Epidermal melanocyte (primary cell): ENCODE results near the gene CBFA2T2.
"Not testable (repeated sequence)": the region's sequence is repeated elsewhere in the genome, so short reads cannot be mapped to it uniquely, and the experiment has no call there.

Source experiments
- DNase-seq: peaks from one replicate; pipeline ENCODE4 v3.0.0; 2011; ENCODE audit warnings: low spot score; ENCODE audit not compliant: insufficient read length

CBFA2T2 gene

DNA sequence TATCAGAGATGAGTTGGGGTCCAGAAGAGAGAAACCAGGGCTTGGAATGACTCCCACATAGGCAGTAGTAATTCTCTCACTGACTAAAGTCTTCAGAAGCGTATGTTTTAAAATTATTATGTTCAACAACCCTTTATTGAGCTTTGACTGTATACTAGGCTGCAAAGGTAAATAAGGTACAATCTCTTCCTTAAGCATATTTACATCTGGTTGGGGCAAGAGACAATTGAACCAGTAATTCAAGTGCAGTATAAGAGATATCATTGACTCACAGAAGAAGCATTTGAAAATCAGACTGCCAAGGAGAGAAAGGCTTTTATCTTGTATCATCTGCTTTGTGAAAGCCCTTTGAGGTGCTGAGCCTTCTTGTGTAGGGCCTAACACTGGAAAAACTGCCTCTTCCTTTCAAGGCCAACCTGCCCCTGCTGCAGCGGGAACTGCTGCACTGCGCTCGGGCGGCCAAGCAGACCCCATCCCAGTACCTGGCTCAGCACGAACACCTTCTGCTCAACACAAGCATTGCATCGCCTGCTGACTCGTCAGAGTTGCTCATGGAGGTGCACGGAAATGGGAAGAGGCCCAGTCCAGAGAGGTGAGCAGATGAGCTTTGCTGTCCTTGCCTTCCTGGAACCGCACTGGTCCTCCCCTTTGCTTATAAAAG, 132.9 kb downstream of the CBFA2T2 start:
- DNase-seq = no peak

DNA sequence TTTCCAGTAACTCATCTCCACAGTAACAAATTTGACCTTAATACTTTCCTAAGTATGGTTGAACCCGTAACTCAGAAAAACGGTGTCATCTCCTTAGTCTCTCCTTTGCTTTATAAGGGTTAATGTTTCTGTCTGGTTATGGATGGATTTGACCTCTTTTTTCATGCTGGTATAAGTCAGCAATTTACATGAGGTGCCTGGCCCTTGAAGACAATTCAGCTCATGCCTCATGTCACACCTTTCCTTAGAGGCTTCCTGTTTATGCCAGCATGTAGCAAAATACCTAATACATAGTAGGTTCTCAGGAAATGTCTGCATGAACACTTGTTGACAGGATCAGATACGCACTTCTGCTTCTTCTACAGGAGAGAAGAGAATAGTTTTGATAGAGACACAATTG, 134.5 kb downstream of the CBFA2T2 start:
- no peak for DNase-seq

DNA sequence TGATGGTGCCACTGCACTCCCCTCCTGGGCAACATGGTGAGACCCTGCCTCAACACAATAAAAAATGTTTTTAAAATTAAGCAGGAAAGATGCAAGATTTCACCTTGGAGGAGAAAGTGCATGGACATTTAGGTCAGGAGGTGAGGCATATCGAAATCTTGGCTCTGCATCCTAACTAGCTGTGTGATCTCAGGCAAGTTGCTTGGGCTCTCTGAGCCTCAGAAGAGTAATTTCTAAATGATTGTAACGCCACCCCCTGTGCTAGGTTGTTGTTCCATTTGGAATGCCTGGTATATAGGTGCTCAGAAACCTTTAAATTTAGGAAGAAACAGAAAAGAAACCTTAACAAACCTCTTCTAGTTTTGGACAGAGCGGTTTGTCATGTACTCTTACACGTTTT, 136.3 kb downstream of the CBFA2T2 start:
- no peak for DNase-seq

GRCh38 chr20:33627577-33628216, 137.8 kb downstream of the CBFA2T2 start:
- DNase-seq = no peak

DNA sequence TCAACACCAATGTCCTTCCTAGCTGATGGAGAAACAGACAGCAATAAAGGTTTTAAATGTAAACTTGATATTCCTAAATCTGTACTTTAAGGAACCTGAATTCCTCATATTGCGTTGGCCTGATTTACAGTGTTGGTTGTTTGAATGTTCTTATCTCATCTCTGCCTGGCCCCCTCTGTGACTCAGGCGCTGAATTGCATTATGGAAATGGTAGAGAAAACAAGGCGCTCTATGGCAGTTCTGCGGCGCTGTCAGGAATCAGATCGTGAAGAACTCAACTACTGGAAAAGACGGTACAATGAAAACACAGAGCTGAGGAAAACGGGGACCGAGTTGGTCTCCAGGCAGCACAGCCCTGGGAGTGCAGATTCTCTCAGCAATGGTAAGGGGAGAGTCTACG, 139.6 kb downstream of the CBFA2T2 start:
- no peak for DNase-seq

DNA sequence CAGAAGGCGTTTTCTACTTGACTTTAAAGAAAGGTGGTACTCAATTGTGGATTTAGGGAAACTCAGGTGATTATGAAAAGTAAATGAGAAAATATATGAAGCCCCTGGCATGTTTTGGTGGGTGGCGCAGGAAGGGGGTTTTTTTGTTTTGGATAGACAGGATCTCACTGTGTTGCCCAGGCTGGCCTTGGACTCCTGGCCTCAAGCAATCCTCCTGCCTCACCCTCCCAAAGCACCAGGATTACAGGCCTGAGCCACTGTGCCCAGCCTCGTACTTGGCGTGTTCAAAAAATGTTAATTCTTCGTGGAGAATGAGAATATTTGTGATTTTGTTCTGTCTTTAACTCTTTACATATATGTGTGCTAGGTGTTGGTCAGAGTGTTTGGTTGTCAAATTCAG, 140.1 kb downstream of the CBFA2T2 start:
- no peak for DNase-seq

- no peak for DNase-seq
Measured at GRCh38 chr20:33630507-33630906, 140.6 kb downstream of the CBFA2T2 start.

DNA sequence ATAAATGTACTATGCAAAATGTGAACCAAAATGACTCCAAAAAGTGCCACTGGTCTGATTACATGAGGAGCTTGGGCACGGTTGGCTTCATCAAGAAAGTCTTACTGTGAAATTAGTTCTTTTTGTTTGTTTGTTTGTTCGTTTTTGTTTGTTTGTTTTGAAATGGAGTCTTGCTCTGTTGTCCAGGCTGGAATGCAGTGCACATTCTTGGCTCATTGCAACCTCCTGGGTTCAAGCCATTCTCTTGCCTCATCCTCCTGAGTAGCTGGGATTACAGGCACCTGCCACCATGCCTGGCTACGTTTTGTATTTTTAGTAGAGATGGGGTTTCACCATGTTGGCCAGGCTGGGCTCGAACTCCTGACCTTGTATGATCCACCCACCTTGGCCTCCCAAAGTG, 142.0 kb downstream of the CBFA2T2 start:
- DNase-seq = not testable (repeated sequence)

GRCh38 chr20:33635341-33635740, 145.4 kb downstream of the CBFA2T2 start:
- no peak for DNase-seq

DNA sequence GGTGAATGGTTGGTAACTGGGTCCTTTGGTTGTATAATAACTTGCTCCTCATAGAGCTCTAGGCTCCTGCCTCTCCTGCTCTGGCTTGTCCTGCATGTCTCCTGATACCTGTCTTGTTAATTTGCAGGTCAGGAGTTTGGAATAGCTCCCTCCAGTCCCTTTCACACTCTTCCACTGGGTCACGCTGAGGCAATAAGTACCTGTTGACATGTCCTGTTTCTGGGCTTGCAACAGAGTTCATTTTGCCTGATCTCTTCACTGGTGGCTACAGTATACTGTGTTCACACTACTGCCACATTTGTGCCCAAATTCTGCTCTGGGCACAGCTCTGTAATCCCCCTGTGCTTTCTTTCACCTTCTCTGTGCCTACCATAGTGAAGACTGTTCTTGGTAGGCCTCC, 146.9 kb downstream of the CBFA2T2 start:
- no peak for DNase-seq

GRCh38 chr20:33640287-33640686, 150.4 kb downstream of the CBFA2T2 start:
- DNase-seq = no peak

DNA sequence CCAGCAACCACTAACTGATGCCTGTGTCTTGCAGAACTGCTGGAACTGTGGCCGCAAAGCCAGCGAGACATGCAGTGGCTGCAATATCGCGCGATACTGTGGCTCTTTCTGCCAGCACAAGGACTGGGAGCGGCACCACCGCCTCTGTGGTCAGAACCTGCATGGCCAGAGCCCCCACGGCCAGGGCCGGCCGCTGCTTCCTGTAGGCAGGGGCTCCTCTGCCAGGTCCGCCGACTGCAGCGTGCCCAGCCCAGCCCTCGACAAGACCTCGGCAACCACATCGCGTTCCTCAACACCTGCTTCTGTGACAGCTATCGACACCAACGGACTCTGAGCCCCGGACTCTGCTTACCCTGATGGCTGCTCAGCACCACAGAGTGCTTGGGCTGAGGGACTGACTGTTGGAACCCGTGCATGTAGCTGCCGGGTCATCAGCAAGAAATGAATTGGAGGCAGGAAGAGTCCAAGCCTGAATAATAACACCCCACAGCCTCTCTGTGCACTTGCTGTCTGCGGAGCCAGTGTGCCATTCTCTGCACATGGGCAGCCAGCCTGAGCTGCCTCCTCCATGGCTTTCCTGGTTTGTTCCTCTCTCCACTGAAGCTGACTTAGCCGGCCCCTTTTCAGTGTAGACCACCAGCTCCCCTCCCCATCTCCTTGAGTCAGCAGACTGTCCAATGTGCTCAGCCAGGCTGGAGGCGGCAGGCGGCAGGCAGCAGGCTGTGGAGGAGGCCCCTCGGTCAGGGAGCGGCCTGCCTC, 154.6 kb downstream of the CBFA2T2 start:
- DNase-seq = no peak

DNA sequence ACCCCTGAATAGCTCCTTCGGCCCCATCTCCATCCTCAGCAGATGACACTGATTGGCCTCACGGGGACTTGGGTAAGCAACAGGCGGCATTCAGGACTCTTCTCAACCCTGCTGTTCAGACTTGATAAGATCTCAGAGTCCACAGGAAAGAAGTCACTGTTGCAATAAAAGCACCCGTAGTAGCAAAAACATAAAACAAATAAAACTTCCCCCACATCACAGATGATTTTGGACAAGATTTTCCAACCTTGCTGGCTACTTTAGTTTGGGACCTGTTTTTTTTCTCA, 155.1 kb downstream of the CBFA2T2 start:
- DNase-seq = no peak

- no peak for DNase-seq
Measured at GRCh38 chr20:33645396-33645795, 155.5 kb downstream of the CBFA2T2 start.

- no peak for DNase-seq
Measured at GRCh38 chr20:33646191-33646590, 156.3 kb downstream of the CBFA2T2 start.

GRCh38 chr20:33646959-33647602, 157.2 kb downstream of the CBFA2T2 start:
- DNase-seq = not testable (repeated sequence)

DNA sequence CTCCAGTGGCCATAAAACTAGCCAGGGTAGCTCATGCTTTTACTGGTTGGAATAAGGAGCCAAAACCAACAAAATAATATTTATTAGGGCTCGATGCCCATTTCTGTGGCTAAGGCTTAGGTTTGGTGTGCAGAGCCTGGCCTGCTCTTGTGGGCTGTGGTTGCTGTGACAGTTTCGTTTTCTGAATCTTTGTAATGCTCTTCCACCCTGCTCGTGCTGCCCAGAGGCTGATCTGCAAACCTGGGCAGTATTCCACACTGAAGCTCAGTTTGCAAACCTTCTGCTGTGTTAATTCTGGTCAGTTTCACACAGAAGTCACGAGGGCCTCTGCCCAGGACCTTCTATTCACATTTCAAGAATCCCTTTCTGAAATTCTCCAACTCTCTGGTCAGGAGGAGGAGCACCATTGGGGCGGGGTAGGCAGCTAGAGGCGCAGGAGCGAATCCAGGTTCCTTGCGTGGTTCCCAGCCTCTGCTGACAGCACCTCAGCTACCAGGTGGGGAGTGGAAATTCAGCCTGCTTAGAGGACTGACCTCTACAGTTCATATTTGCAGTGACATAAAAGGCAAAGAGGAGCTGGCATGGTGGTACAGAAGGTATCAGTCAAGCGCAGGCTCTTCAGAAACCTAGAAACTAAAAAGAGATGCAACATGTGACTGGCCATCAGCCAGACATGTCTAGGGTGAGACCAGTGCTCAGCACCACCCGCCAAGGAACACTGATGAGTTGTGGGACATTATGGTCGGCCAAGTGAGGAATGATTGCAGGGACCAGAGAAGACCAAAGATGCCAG, 157.9 kb downstream of the CBFA2T2 start:
- no peak for DNase-seq

DNA sequence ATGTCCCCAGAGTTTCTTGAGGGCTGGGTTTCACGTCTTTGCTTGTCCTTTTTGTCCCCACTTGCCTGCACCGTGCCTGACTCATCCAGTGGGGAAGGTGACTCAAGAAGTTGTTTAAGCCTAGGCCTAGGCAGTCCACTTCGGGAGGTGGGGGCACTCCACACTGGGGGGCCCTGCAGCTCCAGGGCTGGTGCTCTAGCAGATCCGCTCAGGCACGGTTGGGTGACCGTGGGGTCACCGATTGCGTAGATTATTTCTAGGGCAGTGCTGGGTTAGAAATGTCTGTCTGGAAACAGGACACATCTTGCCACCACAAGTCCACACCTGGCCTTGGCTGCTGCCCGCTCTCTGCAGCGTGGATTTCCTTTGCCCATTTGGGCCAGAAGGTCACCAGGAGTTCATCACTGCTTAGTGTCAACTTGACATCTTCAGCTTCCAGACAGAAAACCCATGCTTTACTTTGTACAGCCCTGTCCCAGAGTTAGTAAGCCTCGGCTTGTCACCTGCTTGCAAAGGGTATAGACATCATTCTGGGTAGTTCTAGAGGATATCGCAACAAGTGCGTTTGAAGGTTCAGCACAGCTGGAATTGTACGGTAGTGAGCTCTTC, 158.6 kb downstream of the CBFA2T2 start:
- no peak for DNase-seq

DNA sequence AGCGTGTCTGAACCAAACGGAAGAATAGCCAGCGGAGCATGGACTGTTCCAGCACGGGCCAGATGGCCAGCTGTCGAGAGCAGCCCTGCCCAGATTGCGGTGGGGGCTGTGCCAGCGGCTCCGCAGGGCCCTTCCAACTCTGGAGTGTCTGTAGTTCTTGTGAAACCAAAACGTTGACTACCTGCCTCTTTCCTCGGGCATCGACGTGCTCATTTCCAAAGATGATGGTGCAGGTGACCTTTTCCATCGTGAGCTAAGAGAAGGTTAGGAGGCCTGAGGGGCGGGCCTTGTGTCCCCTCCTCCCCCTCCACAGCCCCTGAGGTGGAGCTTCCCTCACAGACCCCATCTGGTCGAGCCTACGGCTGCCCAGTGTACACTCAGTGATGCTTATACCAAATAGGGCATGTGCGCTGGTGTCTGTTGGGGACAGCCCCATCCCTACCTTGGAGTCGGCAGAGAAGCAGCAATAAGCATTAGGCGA, 159.3 kb downstream of the CBFA2T2 start:
- DNase-seq = no peak

GRCh38 chr20:33650111-33650752, 160.3 kb downstream of the CBFA2T2 start:
- DNase-seq = no peak
